Astrocyte (in vitro differentiated cells and primary cell): ENCODE measurements around the gene ATRNL1.

Experiments used
- EZH2 ChIP-seq: IDR thresholded peaks from 2 replicates; pipeline ENCODE4 v1.6.1; 2012; ENCODE audit warnings: mild to moderate bottlenecking, low read length, inconsistent platforms; ENCODE audit not compliant: insufficient read depth
- TF ChIP-seq, protein P1 (sequence below): IDR thresholded peaks from 2 replicates; pipeline ENCODE4 v1.5.1; 2011; ENCODE audit warnings: low read depth, mild to moderate bottlenecking, inconsistent platforms, low read length, moderate library complexity; ENCODE audit not compliant: insufficient read depth

DNA sequence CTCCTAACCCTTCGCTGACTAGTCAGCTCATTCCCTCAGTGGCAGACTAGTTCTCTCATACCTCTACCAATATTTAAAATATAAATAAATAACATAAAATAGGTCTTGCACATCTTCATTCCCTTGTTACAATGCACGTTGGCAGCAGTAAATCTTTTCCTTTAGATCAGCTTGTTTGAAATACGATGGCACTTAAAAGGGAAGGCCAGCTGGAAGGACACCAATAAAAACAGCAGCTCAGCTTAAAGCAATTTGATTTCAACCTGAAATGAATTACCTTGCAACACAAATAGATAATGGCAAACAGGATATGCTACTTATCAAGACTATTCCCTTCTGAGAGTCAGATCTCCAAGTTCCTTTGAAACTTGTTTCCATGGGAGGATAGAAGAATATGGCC, 858.1 kb downstream of the ATRNL1 start:
- TF ChIP-seq, protein P1, sequence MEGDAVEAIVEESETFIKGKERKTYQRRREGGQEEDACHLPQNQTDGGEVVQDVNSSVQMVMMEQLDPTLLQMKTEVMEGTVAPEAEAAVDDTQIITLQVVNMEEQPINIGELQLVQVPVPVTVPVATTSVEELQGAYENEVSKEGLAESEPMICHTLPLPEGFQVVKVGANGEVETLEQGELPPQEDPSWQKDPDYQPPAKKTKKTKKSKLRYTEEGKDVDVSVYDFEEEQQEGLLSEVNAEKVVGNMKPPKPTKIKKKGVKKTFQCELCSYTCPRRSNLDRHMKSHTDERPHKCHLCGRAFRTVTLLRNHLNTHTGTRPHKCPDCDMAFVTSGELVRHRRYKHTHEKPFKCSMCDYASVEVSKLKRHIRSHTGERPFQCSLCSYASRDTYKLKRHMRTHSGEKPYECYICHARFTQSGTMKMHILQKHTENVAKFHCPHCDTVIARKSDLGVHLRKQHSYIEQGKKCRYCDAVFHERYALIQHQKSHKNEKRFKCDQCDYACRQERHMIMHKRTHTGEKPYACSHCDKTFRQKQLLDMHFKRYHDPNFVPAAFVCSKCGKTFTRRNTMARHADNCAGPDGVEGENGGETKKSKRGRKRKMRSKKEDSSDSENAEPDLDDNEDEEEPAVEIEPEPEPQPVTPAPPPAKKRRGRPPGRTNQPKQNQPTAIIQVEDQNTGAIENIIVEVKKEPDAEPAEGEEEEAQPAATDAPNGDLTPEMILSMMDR, result no peak
- TF ChIP-seq EZH2, result no peak
